Liver (tissue), 9 donors: ENCODE results near the gene RANBP1. TPM values are rescaled to one million over a fixed set of nuclear protein-coding genes. Genes with fewer than 3 reads are reported as not detected.

Experiments
- DNase-seq: peaks from one replicate; pipeline ENCODE4 v3.0.0-alpha.2; 2017; ENCODE audit warnings: low spot score
- H3K27ac ChIP-seq, 2 donors: one replicate each; pipeline ENCODE4 v1.7.0; 2013; ENCODE audit warnings: inconsistent platforms in 2 of 2, low read length in 2 of 2, control low read depth in 1 of 2, low read depth in 1 of 2, mild to moderate bottlenecking in 1 of 2
- H3K27me3 ChIP-seq, 4 donors: one replicate each; pipeline versions ENCODE4 v1.6.1 to v1.7.0; 2013; ENCODE audit warnings: low read length in 3 of 4, inconsistent platforms in 1 of 4, mild to moderate bottlenecking in 1 of 4, moderate library complexity in 1 of 4; ENCODE audit not compliant: control insufficient read depth in 4 of 4, insufficient read depth in 4 of 4
- H3K36me3 ChIP-seq, 4 donors: one replicate each; pipeline versions ENCODE4 v1.6.1 to v1.7.0; 2013; ENCODE audit warnings: low read length in 3 of 4, mild to moderate bottlenecking in 3 of 4, low read depth in 1 of 4, moderate library complexity in 1 of 4; ENCODE audit not compliant: control insufficient read depth in 4 of 4, insufficient read depth in 3 of 4
- H3K4me1 ChIP-seq, 4 donors: one replicate each; pipeline versions ENCODE4 v1.6.1 to v1.7.0; 2013; ENCODE audit warnings: low read length in 3 of 4, mild to moderate bottlenecking in 3 of 4, moderate library complexity in 1 of 4; ENCODE audit not compliant: control insufficient read depth in 4 of 4, insufficient read depth in 4 of 4
- H3K4me3 ChIP-seq, 3 donors: one replicate each; pipeline versions ENCODE4 v1.6.1 to v1.7.0; 2013; ENCODE audit warnings: low read length in 3 of 3, control low read depth in 1 of 3, low read depth in 1 of 3, mild to moderate bottlenecking in 1 of 3
- H3K9ac ChIP-seq, 2 donors: one replicate each; pipeline ENCODE4 v1.7.0; 2013; ENCODE audit warnings: low read length in 2 of 2, mild to moderate bottlenecking in 2 of 2, moderate library complexity in 2 of 2, control low read depth in 1 of 2, low read depth in 1 of 2
- H3K9me3 ChIP-seq, 4 donors: one replicate each; pipeline versions ENCODE4 v1.6.1 to v1.7.0; 2013; ENCODE audit warnings: low read length in 3 of 4; ENCODE audit not compliant: control insufficient read depth in 4 of 4
- ATF3 ChIP-seq: IDR thresholded peaks from 2 replicates; pipeline ENCODE4 v1.6.1; 2016; ENCODE audit warnings: antibody characterized with exemption
- CTCF ChIP-seq: fragments of 150-350 bp; IDR thresholded peaks from 2 replicates; pipeline ENCODE4 v1.5.1; 2017; ENCODE audit warnings: improper control_type of control experiment, low read depth, low read length; ENCODE audit not compliant: missing input control
- EGR1 ChIP-seq, 2 donors: IDR thresholded peaks; 2 replicates each; pipeline ENCODE4 v1.6.1; 2016 to 2018; ENCODE audit warnings: antibody characterized with exemption in 2 of 2, low read depth in 2 of 2
- FOXA2 ChIP-seq: IDR thresholded peaks from 2 replicates; pipeline ENCODE4 v1.6.1; 2016; ENCODE audit warnings: antibody characterized with exemption
- GABPA ChIP-seq, 2 donors: IDR thresholded peaks in 1 of 2; conservative IDR thresholded peaks in 1 of 2; 2 replicates each; pipeline ENCODE4 v1.6.1; 2016; ENCODE audit warnings: antibody characterized with exemption in 2 of 2, mild to moderate bottlenecking in 1 of 2, moderate library complexity in 1 of 2
- HNF4A ChIP-seq, 2 donors: conservative IDR thresholded peaks; 2 replicates each; pipeline ENCODE4 v1.6.1; 2016; ENCODE audit warnings: antibody characterized with exemption in 2 of 2, mild to moderate bottlenecking in 2 of 2
- HNF4G ChIP-seq: IDR thresholded peaks from 2 replicates; pipeline ENCODE4 v1.6.1; 2016; ENCODE audit warnings: antibody characterized with exemption
- JUND ChIP-seq, 2 donors: IDR thresholded peaks; 2 replicates each; pipeline ENCODE4 v1.6.1; 2016; ENCODE audit warnings: antibody characterized with exemption in 2 of 2
- MAX ChIP-seq: IDR thresholded peaks from 2 replicates; pipeline ENCODE4 v1.6.1; 2016; ENCODE audit warnings: antibody characterized with exemption
- NR2F2 ChIP-seq: IDR thresholded peaks from 2 replicates; pipeline ENCODE4 v1.6.1; 2016; ENCODE audit warnings: antibody characterized with exemption
- RAD21 ChIP-seq, 2 donors: IDR thresholded peaks; 2 replicates each; pipeline ENCODE4 v1.6.1; 2016; ENCODE audit warnings: antibody characterized with exemption in 2 of 2, mild to moderate bottlenecking in 2 of 2
- REST ChIP-seq: IDR thresholded peaks from 2 replicates; pipeline ENCODE4 v1.6.1; 2016; ENCODE audit warnings: antibody characterized with exemption, mild to moderate bottlenecking
- RXRA ChIP-seq, 2 donors: IDR thresholded peaks; 2 replicates each; pipeline ENCODE4 v1.6.1; 2017 to 2018; ENCODE audit warnings: antibody characterized with exemption in 2 of 2, mild to moderate bottlenecking in 1 of 2
- SP1 ChIP-seq: IDR thresholded peaks from 2 replicates; pipeline ENCODE4 v1.6.1; 2018; ENCODE audit warnings: antibody characterized with exemption, mild to moderate bottlenecking
- TAF1 ChIP-seq: conservative IDR thresholded peaks from 2 replicates; pipeline ENCODE4 v1.6.1; 2016; ENCODE audit warnings: antibody characterized with exemption, mild to moderate bottlenecking
- YY1 ChIP-seq: IDR thresholded peaks from 2 replicates; pipeline ENCODE4 v1.6.1; 2016; ENCODE audit warnings: antibody characterized with exemption, mild to moderate bottlenecking
- ZBTB33 ChIP-seq: IDR thresholded peaks from 2 replicates; pipeline ENCODE4 v1.6.1; 2016; ENCODE audit warnings: antibody characterized with exemption
- WGBS: extraction: QIAGEN DNeasy Blood & Tissue Kit; methylation state at CpG from one replicate; pipeline ENCODE4 v1.1.7; 2013; 5-methylcytosine and 5-hydroxymethylcytosine counted together
- polyA plus RNA-seq, 2 donors: library from polyadenylated mRNA; stranded (reverse) in 1 of 2; unstranded in 1 of 2; fragments of 200-250 nt in 1 of 2; fragments of >200 nt in 1 of 2; fragmentation: Nextera tagmentation in 1 of 2; extraction: Ambion mirVana in 1 of 2; gene quantifications; one replicate each; pipeline versions ENCODE4 v1.2.1 to v1.2.3, GENCODE V29; 2013 to 2015
- total RNA-seq, 2 donors: library from RNA; depleted of rRNA; stranded (reverse); fragments of >200 nt; gene quantifications; one replicate each; pipeline ENCODE4 v1.2.3, GENCODE V29; 2014
- donor health status: healthy.
- donor health status: healthy.
- donor health status: healthy.
- donor health status: healthy.
- donor health status: healthy.

RANBP1 gene
- total and polyA plus RNA-seq, 4 donors: 62.3 to 102 (median 87.8) TPM

- 96% methylated on average over 10 of the region's 10 CpGs for WGBS
- Histone ChIP-seq H3K4me3 (no peak overlapping the region), H3K27me3 (no peaks in the 10 kb centered on the region), H3K36me3 (peaks cover 15 to 64% (median 41%) of the 10 kb centered on the region in 4 donors), H3K27ac (no peak overlapping the region), H3K4me1 (peaks cover 0 to 24% (median 15%) of the 10 kb centered on the region in 4 donors), H3K9me3 (no peaks in the 10 kb centered on the region), H3K9ac (no peak overlapping the region)
- no peak for DNase-seq
- TF ChIP-seq HNF4G (no peak), EGR1 (IDR thresholded peaks at IDR 0.05; ENCODE audit: low read depth in 2 of 2) (no peak), JUND (IDR thresholded peaks at IDR 0.05) (no peak), CTCF (no peak), YY1 (no peak), MAX (no peak), ZBTB33 (no peak), GABPA (IDR thresholded peaks at IDR 0.05 in 1 of 2, conservative IDR thresholded peaks at IDR 0.05 in 1 of 2) (no peak), RXRA (IDR thresholded peaks at IDR 0.05) (no peak), NR2F2 (no peak), REST (no peak)
These were observed 9.1 kb upstream of the RANBP1 start for GRCh38 chr22:20106849-20107237.

GRCh38 chr22:20107471-20107901, 8.4 kb upstream of the RANBP1 start:
- WGBS: 95% methylated on average over 7 of the region's 7 CpGs
- H3K27me3 ChIP-seq: no peaks in the 10 kb centered on the region
- H3K9ac ChIP-seq: no peak overlapping the region
- no peak overlapping the region for H3K27ac ChIP-seq
- H3K4me1 ChIP-seq: peaks cover 0 to 22% (median 11%) of the 10 kb centered on the region in 4 donors
- H3K4me3 ChIP-seq: no peak overlapping the region
- H3K9me3 ChIP-seq: no peaks in the 10 kb centered on the region
- TF ChIP-seq HNF4G (no peak), RAD21 (IDR thresholded peaks at IDR 0.05) (no peak), NR2F2 (no peak), SP1 (no peak), TAF1 (no peak), HNF4A (conservative IDR thresholded peaks at IDR 0.05) (no peak), GABPA (IDR thresholded peaks at IDR 0.05 in 1 of 2, conservative IDR thresholded peaks at IDR 0.05 in 1 of 2) (no peak), JUND (IDR thresholded peaks at IDR 0.05) (no peak), RXRA (IDR thresholded peaks at IDR 0.05) (no peak), YY1 (no peak), FOXA2 (no peak), EGR1 (IDR thresholded peaks at IDR 0.05; ENCODE audit: low read depth in 2 of 2) (no peak), CTCF (no peak), MAX (no peak), ATF3 (no peak), ZBTB33 (no peak)
- H3K36me3 ChIP-seq: peaks cover 17 to 70% (median 45%) of the 10 kb centered on the region in 4 donors
- no peak for DNase-seq
